Lower lobe of right lung (tissue), 2 donors: ENCODE measurements around the gene MKKS. TPM values are rescaled to one million over a fixed set of nuclear protein-coding genes. Genes with fewer than 3 reads are reported as not detected.

Experiments used
- ATAC-seq, 2 donors: fragments of 200-7000 bp; cut with Tn5 transposase; one replicate each; pipeline ENCODE4 v1.9.1; 2020 to 2022; ENCODE audit warnings: mild to moderate bottlenecking in 2 of 2, moderate library complexity in 2 of 2
- DNase-seq: peaks from one replicate; pipeline ENCODE4 v3.0.0-alpha.2; 2020
- H3K27ac ChIP-seq: fragments of 200-600 bp; one replicate; pipeline ENCODE4 v1.8.0; 2022
- H3K27me3 ChIP-seq: fragments of 200-600 bp; one replicate; pipeline ENCODE4 v1.8.0; 2022; ENCODE audit warnings: low read depth
- H3K36me3 ChIP-seq: fragments of 200-600 bp; one replicate; pipeline ENCODE4 v1.8.0; 2022; ENCODE audit warnings: mild to moderate bottlenecking
- H3K4me1 ChIP-seq: fragments of 200-600 bp; one replicate; pipeline ENCODE4 v1.8.0; 2022
- H3K4me3 ChIP-seq: fragments of 200-600 bp; one replicate; pipeline ENCODE4 v1.8.0; 2022; ENCODE audit warnings: mild to moderate bottlenecking
- H3K9me3 ChIP-seq: fragments of 200-600 bp; one replicate; pipeline ENCODE4 v1.8.0; 2022
- CTCF ChIP-seq: fragments of 200-600 bp; IDR thresholded peaks from one replicate; pipeline ENCODE4 v1.8.0; 2022; ENCODE audit warnings: antibody characterized with exemption, mild to moderate bottlenecking
- intact Hi-C: fragments of 100-400 bp; cut with DNase I; formaldehyde crosslinking; loops from one replicate; pipeline ENCODE4 v1.11.0; 2022
- total RNA-seq: library from RNA; stranded (reverse); fragmentation: NEBNext Ultra II Directional; extraction: Animal tissue kit (Norgen Biotek cat#: 25700); gene quantifications from one replicate; pipeline ENCODE4 v1.2.1, GENCODE V29; 2021
- donor health status: DM: no; HTN: yes; CAD: no; lungs with severe emphysema.

Gene MKKS
- total RNA-seq, 1 donor from 2014 or later: 16.8 TPM

- Histone ChIP-seq H3K27ac (no peak overlapping the region), H3K36me3 (no peaks in the 10 kb centered on the region), H3K4me3 (no peak overlapping the region), H3K27me3 (no peaks in the 10 kb centered on the region), H3K4me1 (no peaks in the 10 kb centered on the region), H3K9me3 (no peaks in the 10 kb centered on the region)
- no peak for TF ChIP-seq CTCF
- no peak for DNase-seq
- intact Hi-C loops: no loop called here
- no peak for ATAC-seq
Observed at GRCh38 chr20:10387686-10388085, 46.3 kb downstream of the MKKS start.

GRCh38 chr20:10385850-10386544 lies 48.0 kb downstream of the MKKS start:
- no peak for DNase-seq
- TF ChIP-seq CTCF: no peak
- H3K9me3 ChIP-seq: no peaks in the 10 kb centered on the region
- intact Hi-C loops: no loop called here
- H3K4me3 ChIP-seq: no peak overlapping the region
- no peaks in the 10 kb centered on the region for H3K4me1 ChIP-seq
- H3K27me3 ChIP-seq: no peaks in the 10 kb centered on the region
- ATAC-seq: no peak
- no peaks in the 10 kb centered on the region for H3K36me3 ChIP-seq
- no peak overlapping the region for H3K27ac ChIP-seq

GRCh38 chr20:10381477-10381876 lies 52.5 kb downstream of the MKKS start:
- DNase-seq: no peak
- no peak for TF ChIP-seq CTCF

GRCh38 chr20:10379761-10380160 lies 54.3 kb downstream of the MKKS start:
- no peak overlapping the region for H3K27ac ChIP-seq
- no peak overlapping the region for H3K4me3 ChIP-seq
- ATAC-seq: no peak
- H3K4me1 ChIP-seq: no peaks in the 10 kb centered on the region
- intact Hi-C loops: no loop called here
- no peak for DNase-seq
- no peaks in the 10 kb centered on the region for H3K36me3 ChIP-seq
- no peaks in the 10 kb centered on the region for H3K9me3 ChIP-seq
- no peak for TF ChIP-seq CTCF
- no peaks in the 10 kb centered on the region for H3K27me3 ChIP-seq

More at GRCh38 chr20:10381477-10381876, 52.5 kb downstream of the MKKS start:
- Histone ChIP-seq H3K9me3 (no peaks in the 10 kb centered on the region), H3K4me3 (no peak overlapping the region), H3K4me1 (no peaks in the 10 kb centered on the region), H3K36me3 (no peaks in the 10 kb centered on the region), H3K27ac (no peak overlapping the region), H3K27me3 (no peaks in the 10 kb centered on the region)
- no peak for ATAC-seq
- intact Hi-C loops: no loop called here

- H3K36me3 ChIP-seq: no peaks in the 10 kb centered on the region
- DNase-seq: no peak
- no peaks in the 10 kb centered on the region for H3K4me1 ChIP-seq
- ATAC-seq: no peak
- no peaks in the 10 kb centered on the region for H3K27me3 ChIP-seq
- intact Hi-C loops: no loop called here
- H3K27ac ChIP-seq: no peak overlapping the region
- H3K4me3 ChIP-seq: no peak overlapping the region
- H3K9me3 ChIP-seq: no peaks in the 10 kb centered on the region
- no peak for TF ChIP-seq CTCF
Observed at GRCh38 chr20:10376270-10377075, 57.5 kb downstream of the MKKS start.
